ENCODE measurements around the gene FUT8.

DNA sequence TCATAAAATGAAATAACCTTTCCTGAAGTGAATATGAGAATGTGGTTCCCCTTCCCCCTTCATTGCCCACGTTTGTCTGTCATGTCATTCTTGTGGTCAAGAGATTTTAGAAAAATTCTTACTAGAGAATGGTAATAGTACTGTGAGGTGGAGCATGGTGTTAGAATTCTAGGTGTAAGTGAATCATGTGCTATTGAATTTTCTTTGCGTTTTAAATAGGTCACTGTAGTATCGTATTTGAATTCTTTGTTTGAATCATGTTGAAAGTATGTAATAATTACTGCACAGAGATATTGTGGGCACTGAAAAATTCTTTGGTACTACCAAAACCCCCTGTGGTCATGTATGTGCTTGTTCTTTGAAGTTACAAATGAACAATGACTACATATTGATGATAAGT, 49.9 kb downstream of the FUT8 start:
- TF ChIP-seq, protein P1, sequence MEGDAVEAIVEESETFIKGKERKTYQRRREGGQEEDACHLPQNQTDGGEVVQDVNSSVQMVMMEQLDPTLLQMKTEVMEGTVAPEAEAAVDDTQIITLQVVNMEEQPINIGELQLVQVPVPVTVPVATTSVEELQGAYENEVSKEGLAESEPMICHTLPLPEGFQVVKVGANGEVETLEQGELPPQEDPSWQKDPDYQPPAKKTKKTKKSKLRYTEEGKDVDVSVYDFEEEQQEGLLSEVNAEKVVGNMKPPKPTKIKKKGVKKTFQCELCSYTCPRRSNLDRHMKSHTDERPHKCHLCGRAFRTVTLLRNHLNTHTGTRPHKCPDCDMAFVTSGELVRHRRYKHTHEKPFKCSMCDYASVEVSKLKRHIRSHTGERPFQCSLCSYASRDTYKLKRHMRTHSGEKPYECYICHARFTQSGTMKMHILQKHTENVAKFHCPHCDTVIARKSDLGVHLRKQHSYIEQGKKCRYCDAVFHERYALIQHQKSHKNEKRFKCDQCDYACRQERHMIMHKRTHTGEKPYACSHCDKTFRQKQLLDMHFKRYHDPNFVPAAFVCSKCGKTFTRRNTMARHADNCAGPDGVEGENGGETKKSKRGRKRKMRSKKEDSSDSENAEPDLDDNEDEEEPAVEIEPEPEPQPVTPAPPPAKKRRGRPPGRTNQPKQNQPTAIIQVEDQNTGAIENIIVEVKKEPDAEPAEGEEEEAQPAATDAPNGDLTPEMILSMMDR (IDR thresholded peaks at IDR 0.05) = no peak
- TF ChIP-seq EZH2 (IDR thresholded peaks at IDR 0.05) (no peak), EZH2phosphoT487 (IDR thresholded peaks at IDR 0.05) (no peak)

Data from neural progenitor cell (in vitro differentiated cells).